Breast epithelium (tissue), 3 donors: ENCODE results near the gene TOGARAM2.

ENCODE experiments used
- POLR2A ChIP-seq: fragments of 450-650 bp; IDR thresholded peaks from one replicate; pipeline ENCODE4 v1.6.1; 2016; ENCODE audit warnings: antibody characterized with exemption, mild to moderate bottlenecking, moderate library complexity
- POLR2AphosphoS5 ChIP-seq, 3 donors: sonication (generic); formaldehyde crosslinking; IDR thresholded peaks; one replicate each; pipeline ENCODE4 v1.6.1; 2017; ENCODE audit warnings: antibody characterized with exemption in 3 of 3

GRCh38 chr2:28990445-28990844 is 9.3 kb downstream of the TOGARAM2 start:
- TF ChIP-seq POLR2AphosphoS5 (IDR thresholded peaks at IDR 0.05) = no peak
- no peak for TF ChIP-seq POLR2A
